GM19043 (cell line): Measurements from ENCODE around the gene USP21.
A peak's percentile ranks its signal among the peaks of the same experiment; 100 is the strongest.

ENCODE experiments used
- ATAC-seq: cut with Tn5 transposase; IDR thresholded peaks from one replicate; pipeline ENCODE4 v1.9.1; 2021; ENCODE audit warnings: low read depth; ENCODE audit not compliant: unreplicated experiment

USP21 gene

GRCh38 chr1:161168906-161169305 is 9.6 kb downstream of the USP21 start:
- no peak for ATAC-seq

- no peak for ATAC-seq
Observed at GRCh38 chr1:161171191-161171590, 11.9 kb downstream of the USP21 start.

- ATAC-seq: no peak
Observed at GRCh38 chr1:161171696-161172095, 12.4 kb downstream of the USP21 start.

- ATAC-seq: no peak
Observed at GRCh38 chr1:161172349-161172748, 13.0 kb downstream of the USP21 start.

DNA sequence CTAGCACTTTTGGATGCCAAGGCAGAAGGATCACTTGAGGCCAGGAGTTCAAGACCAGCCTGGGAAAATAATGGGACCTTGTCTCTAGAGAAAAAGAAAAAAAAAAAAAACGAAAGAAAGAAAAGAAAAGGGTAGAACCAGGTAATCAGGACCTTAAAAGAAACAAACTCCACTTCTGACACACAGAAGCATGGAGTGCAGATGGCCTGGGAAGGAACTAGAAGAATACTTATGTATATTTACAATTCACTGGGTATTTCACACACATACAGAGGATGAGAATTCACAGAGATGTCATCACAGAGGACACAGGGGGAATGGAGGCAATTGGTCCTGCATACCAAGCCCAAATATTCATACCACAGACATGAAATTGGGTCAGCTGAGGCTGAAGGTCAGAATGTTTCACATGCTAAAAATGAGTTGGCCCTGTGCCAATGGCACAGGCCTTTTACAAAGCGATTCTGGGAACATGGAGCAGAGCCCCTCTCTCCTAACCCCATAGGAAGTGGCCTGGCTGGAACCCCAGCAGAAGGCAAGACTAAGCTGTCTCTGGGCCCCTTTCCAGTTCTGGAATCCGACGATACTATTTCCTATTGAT is 13.6 kb downstream of the USP21 start:
- no peak for ATAC-seq

GRCh38 chr1:161173711-161174110 is 14.4 kb downstream of the USP21 start:
- no peak for ATAC-seq

- ATAC-seq: no peak
Observed at GRCh38 chr1:161174911-161175310, 15.6 kb downstream of the USP21 start.

GRCh38 chr1:161175771-161176453 is 16.6 kb downstream of the USP21 start:
- no peak for ATAC-seq

DNA sequence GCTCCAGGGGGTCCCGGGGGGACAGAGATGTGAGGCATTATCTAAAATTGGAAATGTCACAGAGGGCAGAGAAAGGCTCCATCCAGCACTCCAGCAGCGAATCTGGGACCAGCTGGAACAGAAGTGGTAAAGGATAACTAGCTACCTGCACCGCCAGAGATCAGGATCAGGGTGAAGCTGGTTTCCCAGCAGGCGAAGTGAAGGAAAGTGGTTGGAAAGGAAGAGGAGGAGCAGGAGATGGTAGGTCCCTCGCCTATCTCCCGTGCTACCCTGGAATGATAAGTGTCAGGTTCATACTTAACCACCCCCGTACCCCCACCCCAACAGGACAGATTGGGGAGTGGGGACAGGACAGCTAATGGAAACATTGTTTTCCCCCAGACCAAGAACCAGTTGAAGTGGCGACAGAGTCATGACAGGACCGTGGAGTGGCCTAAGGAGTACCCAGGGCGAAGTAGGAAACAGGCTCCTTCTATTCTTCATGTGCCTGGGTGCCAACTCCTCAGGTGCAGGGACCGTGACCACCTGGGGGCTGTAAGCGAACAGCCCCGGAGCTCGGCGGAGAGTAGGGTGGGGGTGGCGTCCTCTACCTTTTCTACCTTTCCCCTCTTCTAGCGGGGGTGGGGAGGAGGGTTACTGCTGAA is 17.3 kb downstream of the USP21 start:
- no peak for ATAC-seq

DNA sequence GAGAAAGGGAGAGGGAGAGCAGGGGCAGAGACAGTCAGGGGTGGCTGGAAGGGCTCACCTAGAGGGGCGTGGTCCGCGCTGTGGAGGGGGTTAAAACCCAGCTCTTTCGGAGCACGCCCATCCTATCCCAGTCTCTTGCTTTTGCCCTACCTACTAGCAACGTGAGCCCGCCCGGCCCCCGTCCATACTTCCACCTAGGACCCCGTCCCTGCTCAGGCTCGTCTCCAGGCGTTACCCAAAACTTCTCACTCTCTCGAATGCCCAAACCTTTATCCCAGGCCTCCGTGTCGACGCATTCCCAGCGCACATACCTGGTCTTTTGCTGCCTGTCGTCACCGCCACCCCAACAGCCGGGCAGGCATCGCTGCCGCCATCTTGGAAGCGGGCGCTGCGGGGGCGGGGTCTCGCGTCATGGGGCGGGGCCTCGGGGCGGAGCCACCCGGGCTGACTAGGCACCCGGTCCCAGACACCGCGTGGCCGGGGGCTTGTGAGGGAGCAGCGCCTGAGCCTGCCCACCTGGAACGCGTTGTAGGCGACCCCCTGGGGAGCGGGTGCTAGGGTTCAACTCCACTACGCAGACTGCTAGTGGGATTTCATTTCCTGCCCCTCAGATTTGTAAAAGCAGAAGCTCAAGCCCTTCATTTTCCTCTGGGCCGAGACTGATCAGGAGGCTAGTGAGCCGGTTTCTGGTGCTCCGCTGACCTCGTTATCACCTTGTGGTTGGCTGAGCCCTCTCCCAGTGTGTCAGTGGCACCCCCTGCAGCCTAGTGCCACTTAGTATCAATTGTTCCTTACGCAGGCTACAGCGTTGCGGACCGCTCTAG is 18.0 kb downstream of the USP21 start, which contains the start of gene B4GALT3:
Gene B4GALT3, minus strand, starts transcription at position 396 of the 824 bp plus-strand sequence. CDS start 1,447 bp downstream, outside the sequence.
- ATAC-seq: peak; percentile 73

DNA sequence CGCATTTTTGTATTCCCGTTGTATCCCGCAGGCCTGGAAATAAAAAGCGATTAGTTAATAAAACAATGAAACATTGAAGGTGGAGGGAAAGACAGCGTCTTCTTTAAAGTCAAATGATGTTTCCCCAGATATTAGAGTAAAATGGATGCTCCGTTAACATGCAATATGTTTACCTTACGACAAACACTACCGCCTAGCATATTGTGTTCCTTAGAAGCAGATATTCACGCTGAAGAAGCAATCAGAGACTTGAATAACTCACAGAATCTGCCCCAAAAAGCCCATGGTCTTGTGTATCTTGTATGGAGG is 18.6 kb downstream of the USP21 start:
- no peak for ATAC-seq

- ATAC-seq: no peak
Observed at GRCh38 chr1:161179698-161180097, 20.4 kb downstream of the USP21 start.

DNA sequence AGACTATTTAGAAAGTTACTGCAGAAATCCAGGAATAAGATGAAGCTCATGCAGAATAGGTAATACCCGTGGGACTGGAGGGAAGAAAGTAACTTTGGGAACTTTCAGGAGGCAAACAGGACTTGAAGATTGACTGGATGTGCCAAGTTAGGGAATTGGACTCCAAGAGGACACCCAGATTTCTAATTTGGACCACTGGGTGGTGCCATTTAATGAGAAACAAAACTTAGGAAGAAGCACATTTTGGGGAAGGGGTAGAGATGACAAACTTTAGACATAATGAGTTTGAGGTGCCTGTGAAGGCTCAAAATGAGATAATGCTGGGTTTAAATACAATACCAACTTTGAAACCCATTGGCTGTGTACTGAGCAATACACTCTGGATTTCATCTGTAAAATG is 21.3 kb downstream of the USP21 start:
- ATAC-seq: no peak

DNA sequence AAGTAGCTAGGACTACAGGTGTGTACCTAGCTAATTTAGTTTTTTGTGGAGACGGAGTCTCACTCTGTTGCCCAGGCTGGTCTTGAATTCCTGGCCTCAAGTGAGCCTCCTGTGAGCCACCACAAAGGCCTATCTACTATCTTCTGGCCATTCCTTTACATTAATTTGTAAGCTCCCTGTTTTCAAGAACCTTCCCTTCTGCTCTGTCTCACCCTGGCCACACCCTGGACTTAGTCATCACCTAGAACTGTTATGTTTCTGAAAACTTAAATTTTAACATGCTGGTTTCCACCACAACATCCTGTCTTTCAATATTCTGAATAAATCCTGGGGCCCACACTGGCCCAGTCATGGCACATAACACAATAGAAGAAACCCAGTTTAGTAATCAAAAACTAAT is 22.9 kb downstream of the USP21 start:
- ATAC-seq: peak; percentile 30

- peak; percentile 63 for ATAC-seq
Observed at GRCh38 chr1:161185282-161185682, 26.0 kb downstream of the USP21 start.

DNA sequence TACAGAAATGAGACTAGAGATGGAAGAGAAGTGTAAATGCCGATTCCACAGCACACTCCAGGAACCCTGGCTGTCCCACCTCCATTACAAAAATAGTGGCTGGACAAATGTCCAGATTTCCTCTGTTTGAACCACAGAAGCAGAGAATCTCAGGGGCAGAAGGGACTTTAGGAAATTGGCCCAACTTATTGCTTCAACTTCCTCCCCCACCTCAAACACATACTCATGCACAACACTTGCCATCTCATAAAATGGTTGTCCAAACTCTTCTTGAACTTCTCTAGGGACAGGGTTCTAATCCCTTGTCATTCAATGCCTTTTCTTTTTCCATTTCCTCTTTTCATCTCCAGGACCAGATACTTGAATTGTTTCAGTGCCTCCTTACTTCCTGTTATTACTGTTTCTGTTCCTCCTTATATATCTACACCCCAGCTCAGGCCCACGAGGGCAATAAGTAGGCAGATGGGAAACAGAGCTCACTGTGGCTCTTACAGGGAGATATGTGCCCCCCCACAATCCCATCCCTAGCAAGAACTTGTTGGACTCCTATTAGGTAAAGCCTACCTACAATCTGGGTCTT is 26.5 kb downstream of the USP21 start:
- no peak for ATAC-seq

DNA sequence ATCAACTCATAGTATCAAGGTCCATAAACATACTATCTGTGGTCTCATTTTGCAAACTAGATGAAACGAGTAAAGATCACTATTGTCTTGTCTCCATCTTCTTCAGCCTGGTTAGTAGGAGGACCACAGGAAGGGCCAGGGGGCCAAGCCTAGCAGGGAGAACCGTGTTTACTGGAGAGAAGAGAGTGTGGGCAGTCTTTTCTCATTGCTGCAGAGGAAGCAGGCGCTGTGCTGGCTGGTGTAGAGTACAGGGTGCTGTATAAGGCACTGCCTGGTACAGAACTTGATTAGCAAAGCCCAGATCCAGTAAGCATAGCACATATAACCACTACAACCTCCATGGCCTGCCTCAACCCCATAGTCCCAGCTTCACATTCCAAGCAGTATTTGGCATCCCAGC is 28.0 kb downstream of the USP21 start:
- ATAC-seq: no peak

DNA sequence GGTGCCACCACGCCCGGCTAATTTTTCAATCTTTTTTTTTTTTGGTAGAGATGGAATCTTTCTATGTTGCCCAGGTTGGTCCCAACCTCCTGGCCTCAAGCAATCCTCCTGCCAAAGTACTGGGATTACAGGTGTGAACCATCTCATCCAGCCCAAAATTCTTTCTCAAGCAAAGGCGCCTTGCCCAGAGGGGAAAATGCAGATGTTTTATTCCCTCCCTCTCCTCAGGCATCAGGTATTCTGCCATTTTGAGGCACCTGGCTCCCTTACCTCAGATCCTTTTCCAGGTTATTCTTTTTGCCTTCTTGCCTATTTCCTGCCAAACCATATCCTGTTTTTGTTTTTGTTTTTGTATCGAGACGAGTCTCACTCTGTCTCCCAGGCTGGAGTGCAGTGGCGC is 29.1 kb downstream of the USP21 start:
- no peak for ATAC-seq

GRCh38 chr1:161189036-161189435 is 29.7 kb downstream of the USP21 start:
- ATAC-seq: no peak

DNA sequence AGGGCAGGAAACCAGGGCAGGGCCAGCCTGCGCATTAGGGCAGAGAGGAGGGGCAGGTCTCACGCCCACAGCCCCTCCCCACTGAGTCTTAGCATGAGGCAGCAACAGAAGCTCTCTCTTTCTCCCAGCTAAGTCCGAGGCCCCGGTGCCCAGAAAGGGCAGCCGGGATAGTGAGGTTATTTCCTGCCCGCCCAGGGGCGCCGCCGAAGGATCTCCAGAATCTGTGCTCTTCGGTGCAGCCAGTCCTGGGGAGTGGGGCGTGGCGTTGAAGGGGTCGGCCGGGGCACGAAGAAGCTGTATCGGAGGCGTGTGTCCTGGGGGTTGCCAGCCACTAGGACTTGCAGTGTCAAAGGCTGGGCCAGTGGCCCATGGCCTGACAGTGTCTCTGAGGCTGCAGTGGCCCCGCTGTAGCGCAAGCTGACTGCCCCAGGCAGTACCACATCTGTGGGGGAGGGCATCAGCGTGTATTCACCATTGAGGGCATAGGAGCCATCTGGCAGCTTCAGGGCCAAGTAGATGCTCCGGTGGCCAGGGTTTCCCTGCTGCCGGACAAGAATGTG is 31.7 kb downstream of the USP21 start:
- no peak for ATAC-seq

- ATAC-seq: no peak
Observed at GRCh38 chr1:161191971-161192370, 32.7 kb downstream of the USP21 start.
